HG02642 (cell line): ENCODE measurements around the gene TPO.
"Not testable (repeated sequence)": the region's sequence is repeated elsewhere in the genome, so short reads cannot be mapped to it uniquely, and the experiment has no call there.

Experiments
- ATAC-seq: cut with Tn5 transposase; IDR thresholded peaks from one replicate; pipeline ENCODE4 v1.9.1; 2021; ENCODE audit warnings: mild to moderate bottlenecking; ENCODE audit not compliant: unreplicated experiment, poor library complexity

Gene TPO

GRCh38 chr2:1571477-1572417, 158.5 kb downstream of the TPO start:
- no peak for ATAC-seq

- no peak for ATAC-seq
These were observed 159.4 kb downstream of the TPO start for GRCh38 chr2:1572638-1573037.

- ATAC-seq = no peak
These were observed 164.6 kb downstream of the TPO start for GRCh38 chr2:1577846-1578245.

GRCh38 chr2:1581257-1581964, 168.1 kb downstream of the TPO start:
- not testable (repeated sequence) for ATAC-seq

- ATAC-seq = no peak
These were observed 168.8 kb downstream of the TPO start for GRCh38 chr2:1581965-1582625.

- ATAC-seq = no peak
These were observed 169.7 kb downstream of the TPO start for GRCh38 chr2:1582891-1583341.

GRCh38 chr2:1584051-1584531, 170.8 kb downstream of the TPO start:
- ATAC-seq = no peak

- no peak for ATAC-seq
These were observed 171.6 kb downstream of the TPO start for GRCh38 chr2:1584691-1585485.

GRCh38 chr2:1585635-1586034, 172.4 kb downstream of the TPO start:
- ATAC-seq = no peak

GRCh38 chr2:1586251-1586922, 173.1 kb downstream of the TPO start:
- ATAC-seq = no peak

- ATAC-seq = no peak
These were observed 173.9 kb downstream of the TPO start for GRCh38 chr2:1586923-1587840.

- no peak for ATAC-seq
These were observed 175.1 kb downstream of the TPO start for GRCh38 chr2:1588051-1588977.

- ATAC-seq = no peak
These were observed 175.8 kb downstream of the TPO start for GRCh38 chr2:1588978-1589621.

- ATAC-seq = no peak
These were observed 177.6 kb downstream of the TPO start for GRCh38 chr2:1590596-1591460.

- no peak for ATAC-seq
These were observed 178.2 kb downstream of the TPO start for GRCh38 chr2:1591461-1591770.
